Uterus (tissue), 2 donors: ENCODE data around the gene ARL4D.

Source experiments
- POLR2A ChIP-seq, 2 donors: fragments of 450-650 bp; IDR thresholded peaks; one replicate each; pipeline ENCODE4 v1.6.1; 2016; ENCODE audit warnings: antibody characterized with exemption in 2 of 2, mild to moderate bottlenecking in 1 of 2, moderate library complexity in 1 of 2
- TF ChIP-seq, protein P1 (sequence below), 4 experiments: fragments of 200-600 bp in 2 of 4; fragments of 450-650 bp in 2 of 4; sonication (generic) in 2 of 4; IDR thresholded peaks; one replicate each; pipeline ENCODE4 v1.5.1; 2016 to 2019; ENCODE audit warnings: antibody characterized with exemption in 4 of 4, mild to moderate bottlenecking in 2 of 4, moderate library complexity in 1 of 4

DNA sequence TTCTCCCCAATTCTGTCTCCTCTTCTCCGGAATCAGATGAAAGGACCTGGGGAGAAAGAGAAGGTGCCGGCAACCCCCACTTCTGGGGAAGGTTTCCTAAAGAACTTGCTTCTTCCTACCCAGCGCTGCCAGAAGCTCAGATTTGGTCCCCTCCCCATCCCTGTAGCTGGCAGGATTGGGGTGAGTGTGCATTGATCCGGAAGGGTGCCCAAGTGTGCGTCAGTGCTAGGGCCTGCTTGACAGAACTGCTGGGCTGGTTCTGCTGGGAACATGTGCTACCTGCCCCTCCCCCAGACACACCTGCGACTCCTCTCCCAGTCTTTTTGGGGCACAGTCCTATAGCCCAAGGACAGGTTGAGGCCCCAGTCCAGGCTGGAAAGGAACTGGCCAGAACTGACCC is 3.3 kb downstream of the ARL4D start:
- TF ChIP-seq, protein P1, sequence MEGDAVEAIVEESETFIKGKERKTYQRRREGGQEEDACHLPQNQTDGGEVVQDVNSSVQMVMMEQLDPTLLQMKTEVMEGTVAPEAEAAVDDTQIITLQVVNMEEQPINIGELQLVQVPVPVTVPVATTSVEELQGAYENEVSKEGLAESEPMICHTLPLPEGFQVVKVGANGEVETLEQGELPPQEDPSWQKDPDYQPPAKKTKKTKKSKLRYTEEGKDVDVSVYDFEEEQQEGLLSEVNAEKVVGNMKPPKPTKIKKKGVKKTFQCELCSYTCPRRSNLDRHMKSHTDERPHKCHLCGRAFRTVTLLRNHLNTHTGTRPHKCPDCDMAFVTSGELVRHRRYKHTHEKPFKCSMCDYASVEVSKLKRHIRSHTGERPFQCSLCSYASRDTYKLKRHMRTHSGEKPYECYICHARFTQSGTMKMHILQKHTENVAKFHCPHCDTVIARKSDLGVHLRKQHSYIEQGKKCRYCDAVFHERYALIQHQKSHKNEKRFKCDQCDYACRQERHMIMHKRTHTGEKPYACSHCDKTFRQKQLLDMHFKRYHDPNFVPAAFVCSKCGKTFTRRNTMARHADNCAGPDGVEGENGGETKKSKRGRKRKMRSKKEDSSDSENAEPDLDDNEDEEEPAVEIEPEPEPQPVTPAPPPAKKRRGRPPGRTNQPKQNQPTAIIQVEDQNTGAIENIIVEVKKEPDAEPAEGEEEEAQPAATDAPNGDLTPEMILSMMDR (IDR thresholded peaks at IDR 0.05): no peak
- no peak for TF ChIP-seq POLR2A (IDR thresholded peaks at IDR 0.05)
